HepG2 (cell line): Measurements from ENCODE around the gene LIFR. TPM values are rescaled to one million over a fixed set of nuclear protein-coding genes. Genes with fewer than 3 reads are reported as not detected.
A peak's percentile ranks its signal among the peaks of the same experiment; 100 is the strongest.

Source experiments
- ATF6 ChIP-seq: sonication (generic); formaldehyde crosslinking; conservative IDR thresholded peaks from 2 replicates; pipeline ENCODE4 v1.4.0; 2020; ENCODE audit warnings: missing genetic modification reagents
- BHLHE40 ChIP-seq: IDR thresholded peaks from 2 replicates; pipeline ENCODE4 v1.6.1; 2011; ENCODE audit warnings: low read length, improper control_type of control experiment
- CBX5 ChIP-seq: sonication (generic); formaldehyde crosslinking; IDR thresholded peaks from 2 replicates; pipeline ENCODE4 v1.4.0; 2020; ENCODE audit warnings: missing genetic modification reagents, borderline replicate concordance
- CHCHD3 ChIP-seq: sonication (generic); formaldehyde crosslinking; IDR thresholded peaks from 2 replicates; pipeline ENCODE4 v1.8.0; 2022; ENCODE audit warnings: mild to moderate bottlenecking, missing genetic modification reagents, moderate library complexity
- FOXO4 ChIP-seq: sonication (generic); formaldehyde crosslinking; conservative IDR thresholded peaks from 2 replicates; pipeline ENCODE4 v1.8.1; 2023; ENCODE audit warnings: missing genetic modification reagents
- KAT8 ChIP-seq: IDR thresholded peaks from 2 replicates; pipeline ENCODE4 v1.6.1; 2016; ENCODE audit warnings: missing genetic modification reagents, missing compliant biosample characterization
- KDM5B ChIP-seq: sonication (generic); formaldehyde crosslinking; IDR thresholded peaks from 2 replicates; pipeline ENCODE4 v1.4.0; 2020; ENCODE audit warnings: missing genetic modification reagents, mild to moderate bottlenecking, borderline replicate concordance
- PATZ1 ChIP-seq: sonication (generic); formaldehyde crosslinking; IDR thresholded peaks from 2 replicates; pipeline ENCODE4 v1.4.0; 2020; ENCODE audit warnings: missing genetic modification reagents
- SATB2 ChIP-seq: sonication (generic); formaldehyde crosslinking; IDR thresholded peaks from 2 replicates; pipeline ENCODE4 v1.5.0; 2020; ENCODE audit warnings: missing genetic modification reagents
- SMC3 ChIP-seq: IDR thresholded peaks from 2 replicates; pipeline ENCODE4 v1.6.1; 2011; ENCODE audit warnings: low read length, improper control_type of control experiment
- SNRNP70 ChIP-seq: fragments of 200-400 bp; formaldehyde crosslinking; IDR thresholded peaks from 2 replicates; pipeline ENCODE4 v1.6.1; 2017; ENCODE audit warnings: mild to moderate bottlenecking, low read depth, low read length, moderate library complexity
- TEAD3 ChIP-seq: optimal IDR thresholded peaks from 2 replicates; pipeline ENCODE3; 2016; ENCODE audit warnings: borderline replicate concordance
- ZNF512 ChIP-seq: sonication (generic); formaldehyde crosslinking; IDR thresholded peaks from 2 replicates; pipeline ENCODE4 v1.4.0; 2020; ENCODE audit warnings: mild to moderate bottlenecking, missing genetic modification reagents
- ZNF564 ChIP-seq: sonication (generic); formaldehyde crosslinking; IDR thresholded peaks from 2 replicates; pipeline ENCODE4 v1.8.1; 2023; ENCODE audit warnings: mild to moderate bottlenecking, missing genetic modification reagents
- ZNF761 ChIP-seq: sonication (generic); formaldehyde crosslinking; conservative IDR thresholded peaks from 2 replicates; pipeline ENCODE4 v1.4.0; 2020; ENCODE audit warnings: mild to moderate bottlenecking, missing genetic modification reagents
- ZNF816 ChIP-seq: sonication (generic); formaldehyde crosslinking; IDR thresholded peaks from 2 replicates; pipeline ENCODE4 v1.8.0; 2022; ENCODE audit warnings: missing genetic modification reagents, mild to moderate bottlenecking, borderline replicate concordance
- ZSCAN21 ChIP-seq: sonication (generic); formaldehyde crosslinking; IDR thresholded peaks from 2 replicates; pipeline ENCODE4 v1.8.0; 2022; ENCODE audit warnings: mild to moderate bottlenecking, missing genetic modification reagents, moderate library complexity, borderline replicate concordance
- polyA plus RNA-seq, 8 experiments: library from polyadenylated mRNA; depleted of rRNA in 3 of 8; stranded (reverse) in 7 of 8; unstranded in 1 of 8; fragments of >200 nt; fragmentation: Illumina TruSeq in 4 of 8; extraction: Trizol in 4 of 8; gene quantifications; 2 replicates each; pipeline versions ENCODE4 v1.2.1 to v1.2.3, GENCODE V29; 2011 to 2016; ENCODE audit warnings: low read depth in 4 of 8, missing spikeins in 1 of 8, mixed read lengths in 1 of 8; ENCODE audit not compliant: insufficient read depth in 1 of 8
- total RNA-seq, 5 experiments: library from RNA; depleted of rRNA; stranded (reverse); fragments of >200 nt; fragmentation: Illumina TruSeq; extraction: Trizol; gene quantifications; 2 replicates each; pipeline ENCODE4 v1.2.3, GENCODE V29; 2016; ENCODE audit warnings: low read depth in 1 of 5
- TF ChIP-seq, protein P1 (sequence below): sonication (generic); formaldehyde crosslinking; IDR thresholded peaks from 2 replicates; pipeline ENCODE4 v1.4.0; 2020; ENCODE audit warnings: mild to moderate bottlenecking, missing genetic modification reagents, borderline replicate concordance
- TF ChIP-seq, protein P2 (sequence below): sonication (generic); formaldehyde crosslinking; IDR thresholded peaks from 2 replicates; pipeline ENCODE4 v1.5.0; 2020; ENCODE audit warnings: missing genetic modification reagents

The LIFR gene
- total and polyA plus RNA-seq, 2 of the 13 experiments (the other 11 are each of a cell fraction or from before 2014, with no cell fraction given): 6.3 to 25.2 TPM

- no peak for TF ChIP-seq SNRNP70
- TF ChIP-seq SMC3: peak; percentile 83
- peak; percentile 45; the same call in 1 of the 2 replicates for TF ChIP-seq KDM5B
- no peak for TF ChIP-seq ZSCAN21 (CRISPR knock-in tag)
- 0 out of 2 replicates have a peak, but pooled peaks have one; percentile 32 for TF ChIP-seq KAT8 (CRISPR knock-in tag)
- no peak for TF ChIP-seq FOXO4 (CRISPR knock-in tag)
- no peak for TF ChIP-seq CHCHD3 (CRISPR knock-in tag)
- peak; percentile 93 for TF ChIP-seq PATZ1 (CRISPR knock-in tag)
- TF ChIP-seq ZNF564 (CRISPR knock-in tag): no peak
- peak; percentile 78; the same call in 1 of the 2 replicates for TF ChIP-seq ZNF761 (CRISPR knock-in tag)
- TF ChIP-seq, protein P1, sequence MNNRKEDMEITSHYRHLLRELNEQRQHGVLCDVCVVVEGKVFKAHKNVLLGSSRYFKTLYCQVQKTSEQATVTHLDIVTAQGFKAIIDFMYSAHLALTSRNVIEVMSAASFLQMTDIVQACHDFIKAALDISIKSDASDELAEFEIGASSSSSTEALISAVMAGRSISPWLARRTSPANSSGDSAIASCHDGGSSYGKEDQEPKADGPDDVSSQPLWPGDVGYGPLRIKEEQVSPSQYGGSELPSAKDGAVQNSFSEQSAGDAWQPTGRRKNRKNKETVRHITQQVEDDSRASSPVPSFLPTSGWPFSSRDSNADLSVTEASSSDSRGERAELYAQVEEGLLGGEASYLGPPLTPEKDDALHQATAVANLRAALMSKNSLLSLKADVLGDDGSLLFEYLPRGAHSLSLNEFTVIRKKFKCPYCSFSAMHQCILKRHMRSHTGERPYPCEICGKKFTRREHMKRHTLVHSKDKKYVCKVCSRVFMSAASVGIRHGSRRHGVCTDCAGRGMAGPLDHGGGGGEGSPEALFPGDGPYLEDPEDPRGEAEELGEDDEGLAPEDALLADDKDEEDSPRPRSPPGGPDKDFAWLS (CRISPR knock-in tag): no peak
- no peak for TF ChIP-seq SATB2 (CRISPR knock-in tag)
- TF ChIP-seq, protein P2, sequence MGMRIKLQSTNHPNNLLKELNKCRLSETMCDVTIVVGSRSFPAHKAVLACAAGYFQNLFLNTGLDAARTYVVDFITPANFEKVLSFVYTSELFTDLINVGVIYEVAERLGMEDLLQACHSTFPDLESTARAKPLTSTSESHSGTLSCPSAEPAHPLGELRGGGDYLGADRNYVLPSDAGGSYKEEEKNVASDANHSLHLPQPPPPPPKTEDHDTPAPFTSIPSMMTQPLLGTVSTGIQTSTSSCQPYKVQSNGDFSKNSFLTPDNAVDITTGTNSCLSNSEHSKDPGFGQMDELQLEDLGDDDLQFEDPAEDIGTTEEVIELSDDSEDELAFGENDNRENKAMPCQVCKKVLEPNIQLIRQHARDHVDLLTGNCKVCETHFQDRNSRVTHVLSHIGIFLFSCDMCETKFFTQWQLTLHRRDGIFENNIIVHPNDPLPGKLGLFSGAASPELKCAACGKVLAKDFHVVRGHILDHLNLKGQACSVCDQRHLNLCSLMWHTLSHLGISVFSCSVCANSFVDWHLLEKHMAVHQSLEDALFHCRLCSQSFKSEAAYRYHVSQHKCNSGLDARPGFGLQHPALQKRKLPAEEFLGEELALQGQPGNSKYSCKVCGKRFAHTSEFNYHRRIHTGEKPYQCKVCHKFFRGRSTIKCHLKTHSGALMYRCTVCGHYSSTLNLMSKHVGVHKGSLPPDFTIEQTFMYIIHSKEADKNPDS: no peak
- TF ChIP-seq BHLHE40: no peak
- TF ChIP-seq CBX5 (CRISPR knock-in tag): no peak; the same call in 1 of the 2 replicates
- no peak for TF ChIP-seq ZNF512
- peak; percentile 48 for TF ChIP-seq TEAD3 (CRISPR knock-in tag)
- TF ChIP-seq ZNF816: no peak
- TF ChIP-seq ATF6 (CRISPR knock-in tag): no peak
Measured at GRCh38 chr5:38528162-38528703, 28.2 kb downstream of the LIFR start (continued).
